HEK293 (cell line): ENCODE results near the gene TMUB1.

Source experiments
- GLIS2 ChIP-seq: fragments of 450-650 bp; formaldehyde crosslinking; IDR thresholded peaks from 2 replicates; pipeline ENCODE4 v1.5.1; 2016; ENCODE audit warnings: missing biosample characterization, missing genetic modification characterization
- ZNF2 ChIP-seq: fragments of 450-650 bp; formaldehyde crosslinking; IDR thresholded peaks from 2 replicates; pipeline ENCODE4 v1.5.1; 2016; ENCODE audit warnings: missing biosample characterization, missing genetic modification characterization
- ZNF670 ChIP-seq: fragments of 450-650 bp; formaldehyde crosslinking; IDR thresholded peaks from 2 replicates; pipeline ENCODE4 v1.5.1; 2016; ENCODE audit warnings: missing biosample characterization, missing genetic modification characterization, low read depth
- ZNF785 ChIP-seq: fragments of 450-650 bp; formaldehyde crosslinking; IDR thresholded peaks from 2 replicates; pipeline ENCODE4 v1.5.1; 2016; ENCODE audit warnings: missing biosample characterization, missing genetic modification characterization
- TF ChIP-seq, protein P1 (sequence below): fragments of 450-650 bp; formaldehyde crosslinking; IDR thresholded peaks from 2 replicates; pipeline ENCODE4 v1.5.1; 2016; ENCODE audit warnings: missing biosample characterization, missing genetic modification characterization
- TF ChIP-seq, protein P2 (sequence below): fragments of 450-650 bp; formaldehyde crosslinking; IDR thresholded peaks from 2 replicates; pipeline ENCODE4 v1.5.1; 2016; ENCODE audit warnings: missing biosample characterization, missing genetic modification characterization

DNA sequence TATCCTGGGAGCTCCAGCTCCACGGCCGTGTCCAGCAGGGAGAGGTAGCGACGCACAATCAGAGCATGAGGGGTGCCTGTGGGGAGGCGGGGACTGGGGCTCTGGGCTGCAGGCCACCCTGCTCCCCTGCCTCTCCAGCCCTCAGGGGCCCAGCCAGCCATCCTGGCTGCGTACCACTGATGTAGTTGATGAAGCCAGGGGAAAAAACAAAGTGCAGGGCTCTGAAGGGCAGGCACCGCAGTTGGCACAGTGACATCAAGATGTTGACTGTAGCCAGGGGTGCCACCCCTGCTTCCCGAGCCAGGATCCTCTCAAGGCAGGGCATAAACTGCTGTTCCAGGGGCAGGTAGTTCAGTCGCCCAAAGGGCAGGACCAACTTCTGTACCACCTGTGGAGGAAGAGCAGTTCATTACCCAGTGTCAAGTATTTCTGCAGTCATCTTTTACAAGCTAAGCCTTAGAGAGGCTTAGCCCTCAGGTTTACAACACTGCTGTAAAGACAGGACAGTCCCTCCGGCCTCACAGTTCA lies 5.5 kb downstream of the TMUB1 start:
- TF ChIP-seq, protein P1, sequence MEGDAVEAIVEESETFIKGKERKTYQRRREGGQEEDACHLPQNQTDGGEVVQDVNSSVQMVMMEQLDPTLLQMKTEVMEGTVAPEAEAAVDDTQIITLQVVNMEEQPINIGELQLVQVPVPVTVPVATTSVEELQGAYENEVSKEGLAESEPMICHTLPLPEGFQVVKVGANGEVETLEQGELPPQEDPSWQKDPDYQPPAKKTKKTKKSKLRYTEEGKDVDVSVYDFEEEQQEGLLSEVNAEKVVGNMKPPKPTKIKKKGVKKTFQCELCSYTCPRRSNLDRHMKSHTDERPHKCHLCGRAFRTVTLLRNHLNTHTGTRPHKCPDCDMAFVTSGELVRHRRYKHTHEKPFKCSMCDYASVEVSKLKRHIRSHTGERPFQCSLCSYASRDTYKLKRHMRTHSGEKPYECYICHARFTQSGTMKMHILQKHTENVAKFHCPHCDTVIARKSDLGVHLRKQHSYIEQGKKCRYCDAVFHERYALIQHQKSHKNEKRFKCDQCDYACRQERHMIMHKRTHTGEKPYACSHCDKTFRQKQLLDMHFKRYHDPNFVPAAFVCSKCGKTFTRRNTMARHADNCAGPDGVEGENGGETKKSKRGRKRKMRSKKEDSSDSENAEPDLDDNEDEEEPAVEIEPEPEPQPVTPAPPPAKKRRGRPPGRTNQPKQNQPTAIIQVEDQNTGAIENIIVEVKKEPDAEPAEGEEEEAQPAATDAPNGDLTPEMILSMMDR (tag by site-specific recombination): no peak
- TF ChIP-seq ZNF785 (tag by site-specific recombination) (no peak), ZNF670 (tag by site-specific recombination) (no peak), GLIS2 (tag by site-specific recombination) (no peak), ZNF2 (no peak)
- TF ChIP-seq, protein P2, sequence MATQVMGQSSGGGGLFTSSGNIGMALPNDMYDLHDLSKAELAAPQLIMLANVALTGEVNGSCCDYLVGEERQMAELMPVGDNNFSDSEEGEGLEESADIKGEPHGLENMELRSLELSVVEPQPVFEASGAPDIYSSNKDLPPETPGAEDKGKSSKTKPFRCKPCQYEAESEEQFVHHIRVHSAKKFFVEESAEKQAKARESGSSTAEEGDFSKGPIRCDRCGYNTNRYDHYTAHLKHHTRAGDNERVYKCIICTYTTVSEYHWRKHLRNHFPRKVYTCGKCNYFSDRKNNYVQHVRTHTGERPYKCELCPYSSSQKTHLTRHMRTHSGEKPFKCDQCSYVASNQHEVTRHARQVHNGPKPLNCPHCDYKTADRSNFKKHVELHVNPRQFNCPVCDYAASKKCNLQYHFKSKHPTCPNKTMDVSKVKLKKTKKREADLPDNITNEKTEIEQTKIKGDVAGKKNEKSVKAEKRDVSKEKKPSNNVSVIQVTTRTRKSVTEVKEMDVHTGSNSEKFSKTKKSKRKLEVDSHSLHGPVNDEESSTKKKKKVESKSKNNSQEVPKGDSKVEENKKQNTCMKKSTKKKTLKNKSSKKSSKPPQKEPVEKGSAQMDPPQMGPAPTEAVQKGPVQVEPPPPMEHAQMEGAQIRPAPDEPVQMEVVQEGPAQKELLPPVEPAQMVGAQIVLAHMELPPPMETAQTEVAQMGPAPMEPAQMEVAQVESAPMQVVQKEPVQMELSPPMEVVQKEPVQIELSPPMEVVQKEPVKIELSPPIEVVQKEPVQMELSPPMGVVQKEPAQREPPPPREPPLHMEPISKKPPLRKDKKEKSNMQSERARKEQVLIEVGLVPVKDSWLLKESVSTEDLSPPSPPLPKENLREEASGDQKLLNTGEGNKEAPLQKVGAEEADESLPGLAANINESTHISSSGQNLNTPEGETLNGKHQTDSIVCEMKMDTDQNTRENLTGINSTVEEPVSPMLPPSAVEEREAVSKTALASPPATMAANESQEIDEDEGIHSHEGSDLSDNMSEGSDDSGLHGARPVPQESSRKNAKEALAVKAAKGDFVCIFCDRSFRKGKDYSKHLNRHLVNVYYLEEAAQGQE: no peak
